ENCODE measurements around the gene LTK.
A peak's percentile ranks its signal among the peaks of the same experiment; 100 is the strongest.

Gene LTK

GRCh38 chr15:41505776-41506175 lies 7.9 kb downstream of the LTK start:
- no peaks in the 10 kb centered on the region for H3K4me1 ChIP-seq (ENCODE audit: insufficient read depth, poor library complexity, severe bottlenecking)
- H3K27me3 ChIP-seq (ENCODE audit: insufficient read depth, poor library complexity, severe bottlenecking): peaks cover 25% of the 10 kb centered on the region
- no peak for ATAC-seq (ENCODE audit: low read depth)
- no peak for DNase-seq (ENCODE audit: low spot score)
- no peaks in the 10 kb centered on the region for H3K36me3 ChIP-seq (ENCODE audit: low read depth)
- no peak for TF ChIP-seq CTCF (IDR thresholded peaks at IDR 0.05; ENCODE audit: poor library complexity, severe bottlenecking)
- H3K4me3 ChIP-seq (ENCODE audit: severe bottlenecking): no peak overlapping the region
- H3K9me3 ChIP-seq (ENCODE audit: severe bottlenecking): no peaks in the 10 kb centered on the region
- H3K27ac ChIP-seq (ENCODE audit: poor library complexity, severe bottlenecking): no peak overlapping the region

GRCh38 chr15:41504751-41505492 lies 8.7 kb downstream of the LTK start:
- TF ChIP-seq CTCF (IDR thresholded peaks at IDR 0.05; ENCODE audit: poor library complexity, severe bottlenecking): no peak
- peaks cover 25% of the 10 kb centered on the region for H3K27me3 ChIP-seq (ENCODE audit: insufficient read depth, poor library complexity, severe bottlenecking)
- H3K9me3 ChIP-seq (ENCODE audit: severe bottlenecking): no peaks in the 10 kb centered on the region
- no peak overlapping the region for H3K4me3 ChIP-seq (ENCODE audit: severe bottlenecking)
- no peaks in the 10 kb centered on the region for H3K4me1 ChIP-seq (ENCODE audit: insufficient read depth, poor library complexity, severe bottlenecking)
- ATAC-seq (ENCODE audit: low read depth) (no peak), DNase-seq (ENCODE audit: low spot score) (no peak)
- H3K27ac ChIP-seq (ENCODE audit: poor library complexity, severe bottlenecking): no peak overlapping the region
- H3K36me3 ChIP-seq (ENCODE audit: low read depth): no peaks in the 10 kb centered on the region

GRCh38 chr15:41503669-41504010 lies 10.0 kb downstream of the LTK start:
- peaks cover 25% of the 10 kb centered on the region for H3K27me3 ChIP-seq (ENCODE audit: insufficient read depth, poor library complexity, severe bottlenecking)
- no peak for TF ChIP-seq CTCF (IDR thresholded peaks at IDR 0.05; ENCODE audit: poor library complexity, severe bottlenecking)
- H3K36me3 ChIP-seq (ENCODE audit: low read depth): no peaks in the 10 kb centered on the region
- H3K9me3 ChIP-seq (ENCODE audit: severe bottlenecking): no peaks in the 10 kb centered on the region
- no peak overlapping the region for H3K27ac ChIP-seq (ENCODE audit: poor library complexity, severe bottlenecking)
- no peak for DNase-seq (ENCODE audit: low spot score)
- ATAC-seq (ENCODE audit: low read depth): 0 out of 3 replicates have a peak, but pooled peaks have one; percentile 9
- H3K4me1 ChIP-seq (ENCODE audit: insufficient read depth, poor library complexity, severe bottlenecking): no peaks in the 10 kb centered on the region
- H3K4me3 ChIP-seq (ENCODE audit: severe bottlenecking): no peak overlapping the region

GRCh38 chr15:41502795-41503668 lies 10.6 kb downstream of the LTK start:
- Histone ChIP-seq H3K4me1 (ENCODE audit: insufficient read depth, poor library complexity, severe bottlenecking) (no peaks in the 10 kb centered on the region), H3K36me3 (ENCODE audit: low read depth) (no peaks in the 10 kb centered on the region), H3K9me3 (ENCODE audit: severe bottlenecking) (no peaks in the 10 kb centered on the region), H3K27ac (ENCODE audit: poor library complexity, severe bottlenecking) (no peak overlapping the region), H3K4me3 (ENCODE audit: severe bottlenecking) (no peak overlapping the region), H3K27me3 (ENCODE audit: insufficient read depth, poor library complexity, severe bottlenecking) (peaks cover 25% of the 10 kb centered on the region)
- ATAC-seq (ENCODE audit: low read depth) (peak; percentile 1; the same call in 1 of the 3 replicates), DNase-seq (ENCODE audit: low spot score) (no peak)
- no peak for TF ChIP-seq CTCF (IDR thresholded peaks at IDR 0.05; ENCODE audit: poor library complexity, severe bottlenecking)
